ENCODE measurements around the gene STRN4. TPM values are rescaled to one million over a fixed set of nuclear protein-coding genes. Genes with fewer than 3 reads are reported as not detected.

STRN4 gene, protein sequence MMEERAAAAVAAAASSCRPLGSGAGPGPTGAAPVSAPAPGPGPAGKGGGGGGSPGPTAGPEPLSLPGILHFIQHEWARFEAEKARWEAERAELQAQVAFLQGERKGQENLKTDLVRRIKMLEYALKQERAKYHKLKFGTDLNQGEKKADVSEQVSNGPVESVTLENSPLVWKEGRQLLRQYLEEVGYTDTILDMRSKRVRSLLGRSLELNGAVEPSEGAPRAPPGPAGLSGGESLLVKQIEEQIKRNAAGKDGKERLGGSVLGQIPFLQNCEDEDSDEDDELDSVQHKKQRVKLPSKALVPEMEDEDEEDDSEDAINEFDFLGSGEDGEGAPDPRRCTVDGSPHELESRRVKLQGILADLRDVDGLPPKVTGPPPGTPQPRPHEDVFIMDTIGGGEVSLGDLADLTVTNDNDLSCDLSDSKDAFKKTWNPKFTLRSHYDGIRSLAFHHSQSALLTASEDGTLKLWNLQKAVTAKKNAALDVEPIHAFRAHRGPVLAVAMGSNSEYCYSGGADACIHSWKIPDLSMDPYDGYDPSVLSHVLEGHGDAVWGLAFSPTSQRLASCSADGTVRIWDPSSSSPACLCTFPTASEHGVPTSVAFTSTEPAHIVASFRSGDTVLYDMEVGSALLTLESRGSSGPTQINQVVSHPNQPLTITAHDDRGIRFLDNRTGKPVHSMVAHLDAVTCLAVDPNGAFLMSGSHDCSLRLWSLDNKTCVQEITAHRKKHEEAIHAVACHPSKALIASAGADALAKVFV
- 151 TPM for total RNA-seq

DNA sequence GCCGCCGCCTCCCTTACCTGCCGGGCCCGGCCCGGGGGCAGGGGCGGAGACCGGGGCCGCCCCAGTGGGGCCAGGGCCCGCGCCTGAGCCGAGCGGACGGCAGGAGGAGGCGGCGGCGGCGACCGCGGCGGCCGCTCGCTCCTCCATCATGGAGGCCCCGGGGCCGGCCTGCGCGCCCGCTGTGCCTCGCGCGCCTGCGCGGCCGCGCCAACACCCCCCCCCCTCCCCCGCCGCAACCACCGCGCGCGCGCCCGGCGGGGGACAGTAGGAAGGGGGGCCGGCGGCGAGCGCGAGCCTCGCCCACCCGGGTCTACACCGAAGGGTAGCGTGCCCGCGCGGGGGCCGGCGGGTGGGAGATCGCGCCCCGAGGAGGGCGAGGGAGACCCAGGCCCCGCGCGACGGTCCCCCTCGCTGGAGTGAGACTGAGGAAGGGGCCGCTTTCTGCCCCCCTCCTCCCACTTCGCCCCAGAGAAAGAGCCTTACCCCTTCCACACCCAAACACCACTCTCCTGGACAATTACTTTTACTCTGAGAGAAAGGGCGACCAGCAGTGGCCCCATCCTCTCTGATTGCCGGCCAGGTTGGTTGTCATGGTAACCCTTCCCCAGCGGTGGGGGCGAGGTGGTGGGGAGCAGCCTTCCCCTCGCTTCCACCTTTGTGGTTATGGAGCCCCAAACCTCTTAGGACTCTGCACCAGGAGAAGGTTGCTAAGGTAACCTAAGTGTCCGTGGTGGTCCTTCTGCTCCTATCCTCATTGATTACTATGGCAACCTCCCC is at the start of gene STRN4:
Gene STRN4, minus strand, starts transcription at position 170 of the 777 bp plus-strand sequence. Its CDS starts 20 bp downstream, at position 150.
- Histone ChIP-seq H3K27me3 (no peaks in the 10 kb centered on the region), H3K9me3 (no peaks in the 10 kb centered on the region), H3K36me3 (peaks cover 0 to 10% of the 10 kb centered on the region in 2 donors), H3K27ac (peak within 1 kb of the TSS; percentile 75 to 93), H3K4me3 (peak within 1 kb of the TSS; percentile 99 to 100), H3K4me1 (peaks cover 4 to 17% of the 10 kb centered on the region in 2 donors)
- intact Hi-C loops (cut with DNase I), result no loop called here
- DNase-seq (ENCODE audit: low spot score in 2 of 2), result no peak
- TF ChIP-seq, protein P1, sequence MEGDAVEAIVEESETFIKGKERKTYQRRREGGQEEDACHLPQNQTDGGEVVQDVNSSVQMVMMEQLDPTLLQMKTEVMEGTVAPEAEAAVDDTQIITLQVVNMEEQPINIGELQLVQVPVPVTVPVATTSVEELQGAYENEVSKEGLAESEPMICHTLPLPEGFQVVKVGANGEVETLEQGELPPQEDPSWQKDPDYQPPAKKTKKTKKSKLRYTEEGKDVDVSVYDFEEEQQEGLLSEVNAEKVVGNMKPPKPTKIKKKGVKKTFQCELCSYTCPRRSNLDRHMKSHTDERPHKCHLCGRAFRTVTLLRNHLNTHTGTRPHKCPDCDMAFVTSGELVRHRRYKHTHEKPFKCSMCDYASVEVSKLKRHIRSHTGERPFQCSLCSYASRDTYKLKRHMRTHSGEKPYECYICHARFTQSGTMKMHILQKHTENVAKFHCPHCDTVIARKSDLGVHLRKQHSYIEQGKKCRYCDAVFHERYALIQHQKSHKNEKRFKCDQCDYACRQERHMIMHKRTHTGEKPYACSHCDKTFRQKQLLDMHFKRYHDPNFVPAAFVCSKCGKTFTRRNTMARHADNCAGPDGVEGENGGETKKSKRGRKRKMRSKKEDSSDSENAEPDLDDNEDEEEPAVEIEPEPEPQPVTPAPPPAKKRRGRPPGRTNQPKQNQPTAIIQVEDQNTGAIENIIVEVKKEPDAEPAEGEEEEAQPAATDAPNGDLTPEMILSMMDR (IDR thresholded peaks at IDR 0.05), result no peak

DNA sequence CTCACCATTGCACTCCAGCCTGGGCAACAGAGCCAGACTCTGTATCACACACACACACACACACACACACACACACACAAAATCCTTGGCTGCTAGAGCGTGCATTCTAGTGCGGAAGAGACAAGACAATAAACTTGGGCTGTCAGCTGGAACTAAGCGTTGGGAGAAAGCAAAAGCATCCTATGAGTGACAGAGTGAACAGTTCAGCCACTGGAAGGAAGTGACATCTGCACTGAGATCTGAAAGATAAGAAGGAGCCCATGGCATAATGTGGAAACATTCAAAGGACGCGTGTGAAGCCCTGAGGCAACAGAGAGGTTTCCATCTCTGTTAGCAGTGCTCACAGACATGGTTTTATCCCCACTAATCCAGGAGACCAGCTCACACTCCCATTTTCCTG is 45.7 kb upstream of the STRN4 start:
- intact Hi-C loops (cut with DNase I), result no loop called here
- Histone ChIP-seq H3K27ac (no peak overlapping the region), H3K4me3 (no peak overlapping the region), H3K4me1 (peaks cover 0 to 2% of the 10 kb centered on the region in 2 donors), H3K27me3 (no peaks in the 10 kb centered on the region), H3K9me3 (no peaks in the 10 kb centered on the region), H3K36me3 (no peaks in the 10 kb centered on the region)
- TF ChIP-seq, protein P1 (IDR thresholded peaks at IDR 0.05), result no peak
- DNase-seq (ENCODE audit: low spot score in 2 of 2), result no peak

DNA sequence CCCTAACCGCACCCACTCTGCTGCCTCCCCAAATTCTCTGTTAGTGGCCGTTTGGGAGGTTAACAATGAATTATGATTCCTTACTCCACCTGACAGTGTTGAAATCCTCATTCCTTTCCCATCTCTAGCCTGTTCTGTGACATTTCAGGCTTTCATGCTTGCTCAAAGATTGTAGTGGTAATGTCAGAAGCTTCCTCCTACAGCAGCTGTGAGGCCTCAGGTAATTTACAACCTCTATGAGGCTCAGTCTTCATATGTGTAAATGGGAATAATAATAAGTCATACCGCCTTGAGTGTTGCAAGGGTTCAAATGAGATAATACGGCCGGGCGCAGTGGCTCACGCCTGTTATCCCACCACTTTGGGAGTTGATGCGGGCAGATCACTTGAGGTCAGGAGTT is 43.1 kb upstream of the STRN4 start:
- intact Hi-C loops (cut with DNase I), result no loop called here
- Histone ChIP-seq H3K27ac (no peak overlapping the region), H3K4me1 (peaks cover 0 to 3% of the 10 kb centered on the region in 2 donors), H3K9me3 (no peaks in the 10 kb centered on the region), H3K27me3 (no peaks in the 10 kb centered on the region), H3K36me3 (no peaks in the 10 kb centered on the region), H3K4me3 (no peak overlapping the region)
- TF ChIP-seq, protein P1 (IDR thresholded peaks at IDR 0.05), result no peak
- DNase-seq (ENCODE audit: low spot score in 2 of 2), result no peak

DNA sequence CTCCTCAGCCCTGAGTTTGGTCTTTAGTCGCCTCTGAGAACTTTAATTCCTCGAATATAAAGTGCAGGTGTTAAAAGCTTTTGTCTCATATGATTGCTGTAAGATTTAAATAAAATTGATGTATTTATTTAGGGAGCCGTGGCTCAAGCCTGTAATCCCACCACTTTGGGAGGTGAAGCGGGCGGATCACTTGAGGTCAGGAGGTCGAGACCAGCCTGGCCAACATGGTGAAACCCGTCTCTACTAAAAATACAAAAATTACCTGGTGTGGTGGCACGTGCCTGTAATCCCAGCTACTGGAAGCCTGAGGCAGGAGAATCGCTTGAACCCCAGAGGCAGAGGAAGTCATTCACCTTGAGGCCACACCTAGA is 42.7 kb upstream of the STRN4 start:
- H3K4me3 ChIP-seq, result peak overlapping the region; percentile 51 to 78
- peaks cover 0 to 3% of the 10 kb centered on the region in 2 donors for H3K4me1 ChIP-seq
- no peaks in the 10 kb centered on the region for H3K36me3 ChIP-seq
- intact Hi-C loops (cut with DNase I), result no loop called here
- TF ChIP-seq, protein P1 (IDR thresholded peaks at IDR 0.05), result no peak
- no peaks in the 10 kb centered on the region for H3K9me3 ChIP-seq
- H3K27me3 ChIP-seq, result no peaks in the 10 kb centered on the region
- no peak for DNase-seq (ENCODE audit: low spot score in 2 of 2)
- H3K27ac ChIP-seq, result no peak overlapping the region

DNA sequence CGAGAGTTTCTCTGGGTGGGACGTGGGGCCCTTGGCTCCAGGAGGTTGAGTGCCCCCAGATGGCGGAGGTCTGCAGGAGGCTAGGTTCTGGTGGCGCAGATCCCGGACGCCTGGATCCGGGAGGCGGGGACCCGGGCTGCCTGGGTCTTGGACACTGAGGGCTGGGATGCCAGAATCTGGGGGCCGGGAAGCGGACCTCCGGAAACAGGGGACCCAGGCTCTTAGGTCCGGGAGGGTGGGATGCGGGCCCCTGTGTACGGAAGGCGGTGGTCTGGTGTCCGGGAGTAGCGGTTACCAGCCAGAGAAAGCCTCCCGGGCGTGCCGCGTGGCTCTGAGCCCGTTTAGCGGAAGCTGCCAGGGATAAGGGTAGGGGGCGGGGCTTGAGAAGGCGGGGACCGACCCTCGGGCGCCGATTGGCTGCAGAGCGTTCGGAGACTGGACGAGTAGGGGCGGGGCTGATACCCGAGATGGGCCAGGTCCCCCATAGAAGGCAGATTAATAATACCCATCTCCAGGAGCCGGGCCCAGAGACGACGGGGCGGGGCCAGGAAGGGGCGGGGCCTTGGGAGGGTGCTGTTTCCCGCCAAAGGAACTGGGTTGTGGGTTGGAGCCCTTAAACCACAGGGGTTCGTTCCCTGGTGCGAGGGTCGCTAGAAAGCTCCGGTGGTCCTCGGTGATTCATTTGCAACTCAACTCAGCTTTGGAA is 42.2 kb upstream of the STRN4 start, which contains the start of gene SLC1A5:
Gene SLC1A5, minus strand, starts transcription at position 333 of the 706 bp plus-strand sequence. CDS start 629 bp downstream, outside the sequence.
- peak within 1 kb of the TSS; percentile 74 to 81 for H3K27ac ChIP-seq
- intact Hi-C loops (cut with DNase I), result no loop called here
- H3K4me3 ChIP-seq, result peak within 1 kb of the TSS; percentile 51 to 78
- H3K4me1 ChIP-seq, result peaks cover 0 to 3% of the 10 kb centered on the region in 2 donors
- H3K27me3 ChIP-seq, result no peaks in the 10 kb centered on the region
- peak; percentile 76 to 98 for DNase-seq (ENCODE audit: low spot score in 2 of 2)
- no peaks in the 10 kb centered on the region for H3K36me3 ChIP-seq
- TF ChIP-seq, protein P1 (IDR thresholded peaks at IDR 0.05), result no peak
- no peaks in the 10 kb centered on the region for H3K9me3 ChIP-seq
